NAMALWA (cell line): ENCODE data around the gene ABTB1.

Experiments
- DNase-seq: peaks from one replicate; pipeline ENCODE4 v3.0.0-alpha.2; 2015; ENCODE audit warnings: low spot score

The ABTB1 gene

DNA sequence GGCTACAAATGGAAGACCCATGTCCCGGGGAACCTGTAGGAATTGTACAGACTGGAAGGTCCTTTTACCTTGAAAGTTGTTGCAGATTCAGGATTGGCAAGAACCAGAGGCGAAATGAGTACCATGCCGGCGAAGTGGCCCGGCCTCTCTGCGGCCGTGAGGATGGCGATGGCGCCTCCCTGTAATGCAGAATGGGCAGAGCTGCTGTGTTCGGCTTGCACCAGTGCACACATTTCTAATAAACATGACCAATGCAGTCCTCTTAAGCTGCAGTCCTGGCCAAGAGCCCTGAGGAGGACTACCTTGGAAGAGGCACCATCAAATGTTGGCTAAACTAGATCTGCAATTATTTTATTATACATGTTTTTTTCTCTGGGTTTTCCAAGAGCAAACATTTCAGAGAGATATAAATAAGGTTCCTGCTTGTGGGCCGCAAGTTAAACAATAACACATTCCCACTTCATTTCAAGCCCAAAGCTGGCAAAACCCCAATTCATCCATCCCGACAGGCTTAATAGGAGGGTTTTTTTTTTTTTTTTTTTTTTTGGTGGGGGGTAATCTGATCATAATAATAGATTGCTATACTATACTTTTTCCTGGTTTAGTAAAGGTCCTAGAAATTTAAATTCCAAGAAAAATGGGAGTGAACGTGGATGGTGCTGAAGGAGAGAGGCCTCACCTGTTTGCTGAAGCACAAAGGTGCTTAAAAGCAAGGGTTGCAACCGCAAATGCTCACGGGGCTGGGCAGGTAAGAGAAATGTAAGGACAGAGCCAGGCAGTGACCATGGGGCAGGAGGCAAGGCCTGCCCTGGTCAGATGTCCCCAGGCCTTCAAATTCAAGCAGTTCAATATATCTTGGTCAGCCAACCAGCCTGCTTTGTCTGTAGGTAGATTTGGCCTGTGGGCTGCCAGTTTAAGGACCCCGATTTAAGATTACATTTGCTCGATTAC lies 48.5 kb downstream of the ABTB1 start:
- DNase-seq = no peak

DNA sequence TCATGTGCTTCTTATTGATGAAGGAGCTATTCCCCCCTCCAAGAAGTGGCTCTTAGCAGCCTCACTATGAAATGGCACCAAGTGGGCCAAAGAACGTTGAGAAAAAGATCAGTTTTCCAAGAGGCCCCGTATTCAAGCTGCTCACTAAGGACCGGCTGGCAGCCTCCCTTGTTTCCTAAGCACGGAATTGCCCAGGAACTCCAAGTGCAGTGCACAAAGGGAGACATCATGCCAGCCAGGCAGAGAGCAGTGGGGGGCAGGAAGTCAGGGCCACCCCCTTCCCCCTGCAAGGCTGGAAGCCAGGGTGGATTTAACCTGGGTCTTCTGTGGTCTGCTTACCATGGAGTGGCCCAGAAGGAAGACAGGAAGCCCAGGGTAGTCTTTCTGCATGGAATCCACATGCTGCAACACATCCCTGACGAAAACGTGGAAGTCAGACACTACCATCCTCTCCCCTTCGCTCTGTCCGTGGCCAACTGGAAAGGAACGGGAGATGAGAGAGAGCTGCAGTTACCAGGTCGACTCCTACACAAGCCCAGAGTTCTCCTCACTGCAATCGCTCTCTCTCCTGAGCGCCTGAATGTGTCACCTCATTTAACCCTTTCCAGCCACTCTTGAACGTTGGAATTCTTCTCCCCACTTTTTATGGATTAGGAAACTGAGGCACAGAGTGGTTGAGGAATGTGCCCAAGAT lies 49.5 kb downstream of the ABTB1 start:
- DNase-seq = no peak

DNA sequence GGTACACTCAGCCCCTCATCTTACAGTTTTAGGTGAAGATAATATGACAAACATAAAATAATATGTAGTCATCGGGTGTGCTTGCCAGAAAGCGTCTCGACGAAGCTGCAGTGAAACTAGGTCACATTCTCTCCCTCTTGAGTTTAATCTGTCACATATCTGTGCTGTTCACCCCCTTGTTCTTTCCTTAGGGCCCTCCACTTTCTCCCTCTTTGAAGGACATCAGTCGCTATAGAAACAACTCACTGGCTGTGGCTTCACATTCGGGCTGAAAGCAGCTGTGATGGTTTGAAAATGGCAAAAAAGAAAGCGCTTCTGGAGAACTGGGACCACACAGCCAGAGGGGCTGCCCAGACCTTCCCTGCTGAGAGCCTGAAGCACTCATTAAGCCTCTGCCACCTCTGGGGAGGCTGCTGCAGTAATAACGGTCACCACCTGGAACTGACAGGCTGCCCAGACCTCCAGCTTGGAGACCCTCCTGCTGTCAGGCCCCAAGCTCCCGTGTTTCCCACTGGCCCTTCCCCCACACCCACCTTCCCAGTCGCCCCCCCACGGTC lies 50.3 kb downstream of the ABTB1 start:
- no peak for DNase-seq

DNA sequence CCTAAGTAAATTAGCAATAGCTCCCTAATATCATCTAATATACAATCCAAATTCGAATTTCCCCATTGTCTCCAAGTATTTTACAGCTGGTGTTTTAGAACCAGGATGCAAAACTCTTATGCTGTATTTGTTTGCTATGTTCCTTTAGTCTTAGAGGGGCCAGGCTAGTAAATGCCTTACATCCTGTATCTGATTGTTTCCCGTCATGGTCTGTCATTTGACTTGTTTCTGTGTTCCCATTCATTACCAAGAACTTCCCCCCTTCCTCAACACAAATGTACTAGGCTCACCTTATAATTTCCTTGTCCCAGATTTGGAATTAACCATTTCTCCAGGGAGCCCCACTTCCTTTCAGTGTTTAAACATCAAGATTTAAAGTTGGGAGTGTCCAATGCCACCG lies 54.1 kb downstream of the ABTB1 start:
- no peak for DNase-seq

DNA sequence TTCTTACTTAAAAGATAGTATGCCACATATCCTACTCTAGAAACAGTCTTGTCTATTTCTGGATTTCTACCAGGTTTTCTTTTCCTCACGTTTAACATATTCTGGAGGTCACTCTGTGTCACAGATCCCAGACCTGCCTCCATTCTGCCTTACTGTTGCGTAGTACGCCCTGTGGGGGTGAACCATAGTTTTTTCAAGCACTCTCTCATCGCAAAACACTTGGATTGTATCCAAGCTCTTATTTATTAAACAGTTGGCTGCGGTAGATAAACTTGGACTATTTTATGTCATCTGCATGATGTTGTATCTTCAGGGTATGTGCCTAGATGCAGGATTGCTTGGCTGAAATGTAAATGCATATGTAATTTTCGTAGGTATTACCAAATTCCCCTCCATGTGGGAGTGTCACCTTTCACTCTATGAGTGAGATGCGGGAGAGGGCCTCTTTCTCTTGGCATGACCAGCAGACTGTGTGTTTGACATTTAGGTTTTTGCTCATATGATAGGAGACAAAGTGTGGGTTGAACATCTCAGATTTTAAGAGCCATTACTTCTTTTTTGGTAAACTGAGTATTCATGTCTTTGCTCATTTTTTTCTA lies 55.8 kb downstream of the ABTB1 start:
- no peak for DNase-seq

DNA sequence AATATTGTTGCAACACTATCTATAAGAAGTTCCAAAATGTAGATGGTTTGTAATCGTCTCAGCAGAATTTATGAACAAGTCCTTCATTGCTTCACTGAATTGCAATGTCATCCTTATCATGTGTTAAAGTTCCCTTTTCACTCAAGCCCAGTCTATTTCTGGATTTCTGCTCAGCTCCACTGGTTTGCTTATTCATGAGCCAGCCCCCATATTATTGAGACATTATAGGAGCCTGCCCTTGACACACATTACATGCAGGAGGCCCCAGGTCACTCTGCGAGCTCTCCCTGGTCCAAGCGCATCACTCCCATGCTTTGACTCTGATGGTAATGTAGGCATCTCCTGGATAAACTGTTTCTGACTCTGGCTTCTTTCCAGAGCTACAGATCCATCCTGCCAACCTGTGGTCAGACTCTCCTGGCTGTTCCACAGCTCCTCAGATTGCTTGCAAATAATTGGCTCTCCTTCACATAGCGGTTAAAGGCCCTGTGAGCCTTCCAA lies 56.9 kb downstream of the ABTB1 start:
- peak; percentile 23 for DNase-seq

DNA sequence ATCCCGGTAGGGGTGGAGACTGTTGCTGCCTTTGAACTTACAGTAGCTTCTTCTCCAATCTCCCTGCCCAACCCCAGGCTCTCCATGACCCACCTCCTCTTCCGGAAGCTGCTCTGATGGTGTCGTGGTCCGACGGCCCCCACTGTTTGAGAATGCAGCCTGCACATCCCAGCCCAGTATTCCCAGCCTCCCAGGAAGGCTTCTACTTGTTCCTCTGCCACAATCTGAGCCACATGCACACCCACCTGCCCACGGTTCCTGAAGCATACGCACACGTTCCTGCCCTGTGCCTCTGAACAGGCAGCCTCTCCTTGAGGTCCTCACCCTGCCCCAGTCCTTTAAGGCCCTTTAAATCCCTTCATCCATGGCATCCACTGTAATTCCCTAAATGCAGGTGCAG lies 57.4 kb downstream of the ABTB1 start:
- no peak for DNase-seq
